ENCODE data around the gene CLEC12A.
"Not testable (repeated sequence)": the region's sequence is repeated elsewhere in the genome, so short reads cannot be mapped to it uniquely, and the experiment has no call there.

CLEC12A gene

GRCh38 chr12:10015450-10015849 is 44.2 kb downstream of the CLEC12A start:
- DNase-seq (ENCODE audit: low spot score) = no peak
- TF ChIP-seq CTCF (IDR thresholded peaks at IDR 0.05; ENCODE audit: borderline replicate concordance, control extremely low read depth, extremely low read depth, insufficient read depth, missing control alignments) = no peak
- in situ Hi-C loops (cut with MboI; ENCODE audit: low sequenced_read_pairs, unreplicated experiment) = no loop called here

GRCh38 chr12:10016881-10017280 is 45.7 kb downstream of the CLEC12A start:
- DNase-seq (ENCODE audit: low spot score) = no peak
- TF ChIP-seq CTCF (IDR thresholded peaks at IDR 0.05; ENCODE audit: borderline replicate concordance, control extremely low read depth, extremely low read depth, insufficient read depth, missing control alignments) = no peak
- in situ Hi-C loops (cut with MboI; ENCODE audit: low sequenced_read_pairs, unreplicated experiment) = no loop called here

GRCh38 chr12:10018386-10018785 is 47.2 kb downstream of the CLEC12A start:
- DNase-seq (ENCODE audit: low spot score) = no peak
- TF ChIP-seq CTCF (IDR thresholded peaks at IDR 0.05; ENCODE audit: borderline replicate concordance, control extremely low read depth, extremely low read depth, insufficient read depth, missing control alignments) = no peak
- in situ Hi-C loops (cut with MboI; ENCODE audit: low sequenced_read_pairs, unreplicated experiment) = no loop called here

- no peak for DNase-seq (ENCODE audit: low spot score)
- in situ Hi-C loops (cut with MboI; ENCODE audit: low sequenced_read_pairs, unreplicated experiment) = no loop called here
- TF ChIP-seq CTCF (IDR thresholded peaks at IDR 0.05; ENCODE audit: borderline replicate concordance, control extremely low read depth, extremely low read depth, insufficient read depth, missing control alignments) = no peak
Measured at GRCh38 chr12:10021342-10021741, 50.1 kb downstream of the CLEC12A start.

GRCh38 chr12:10025236-10025635 is 54.0 kb downstream of the CLEC12A start:
- in situ Hi-C loops (cut with MboI; ENCODE audit: low sequenced_read_pairs, unreplicated experiment) = no loop called here
- TF ChIP-seq CTCF (IDR thresholded peaks at IDR 0.05; ENCODE audit: borderline replicate concordance, control extremely low read depth, extremely low read depth, insufficient read depth, missing control alignments) = no peak
- no peak for DNase-seq (ENCODE audit: low spot score)

- in situ Hi-C loops (cut with MboI; ENCODE audit: low sequenced_read_pairs, unreplicated experiment); DNase-seq (ENCODE audit: low spot score): not testable (repeated sequence)
Measured at GRCh38 chr12:10026666-10027065, 55.5 kb downstream of the CLEC12A start.

GRCh38 chr12:10027311-10027710 is 56.1 kb downstream of the CLEC12A start:
- in situ Hi-C loops (cut with MboI; ENCODE audit: low sequenced_read_pairs, unreplicated experiment) = no loop called here
- DNase-seq (ENCODE audit: low spot score) = no peak
- no peak for TF ChIP-seq CTCF (IDR thresholded peaks at IDR 0.05; ENCODE audit: borderline replicate concordance, control extremely low read depth, extremely low read depth, insufficient read depth, missing control alignments)
